ENCODE results near the gene LCN2. TPM values are rescaled to one million over a fixed set of nuclear protein-coding genes. Genes with fewer than 3 reads are reported as not detected.

The LCN2 gene
- total RNA-seq, 1 experiment from 2014 or later: 1.3 TPM

GRCh38 chr9:128191406-128192046 is 42.3 kb downstream of the LCN2 start, which contains the start of gene CIZ1 (continued):
- peak; percentile 84; the same call in 1 of the 2 replicates for TF ChIP-seq FOXP4 (CRISPR knock-in tag; IDR thresholded peaks at IDR 0.05)
- no peak; the same call in 1 of the 2 replicates for TF ChIP-seq FOXK1 (CRISPR knock-in tag; IDR thresholded peaks at IDR 0.05)
- no peak for TF ChIP-seq SMAD4 (CRISPR knock-in tag; IDR thresholded peaks at IDR 0.05)
- 0 out of 2 replicates have a peak, but pooled peaks have one; percentile 42 for TF ChIP-seq CREM (CRISPR knock-in tag; IDR thresholded peaks at IDR 0.05)
- TF ChIP-seq MAX (CRISPR knock-in tag; IDR thresholded peaks at IDR 0.05): peak; percentile 38; the same call in 1 of the 2 replicates
- TF ChIP-seq RELA (CRISPR knock-in tag; IDR thresholded peaks at IDR 0.05; ENCODE audit: borderline replicate concordance): peak; percentile 31; the same call in 1 of the 2 replicates
- TF ChIP-seq ZNF317 (CRISPR knock-in tag; IDR thresholded peaks at IDR 0.05; ENCODE audit: borderline replicate concordance, low read depth): no peak
- TF ChIP-seq E2F5 (CRISPR knock-in tag; IDR thresholded peaks at IDR 0.05): peak; percentile 73
- 0 out of 2 replicates have a peak, but pooled peaks have one; percentile 47 for TF ChIP-seq MLX (CRISPR knock-in tag; IDR thresholded peaks at IDR 0.05)
- no peak for TF ChIP-seq ESRRA (CRISPR knock-in tag; IDR thresholded peaks at IDR 0.05; ENCODE audit: borderline replicate concordance)
- TF ChIP-seq FOXP1 (CRISPR knock-in tag; IDR thresholded peaks at IDR 0.05; ENCODE audit: borderline replicate concordance): peak; percentile 74; the same call in 1 of the 2 replicates
- no peak for TF ChIP-seq CBFB (CRISPR knock-in tag; IDR thresholded peaks at IDR 0.05; ENCODE audit: low read depth)
- TF ChIP-seq GABPB1 (CRISPR knock-in tag; IDR thresholded peaks at IDR 0.05): peak; percentile 51; the same call in 1 of the 2 replicates
- no peak for TF ChIP-seq ERG (CRISPR knock-in tag; IDR thresholded peaks at IDR 0.05)
- TF ChIP-seq PREB (CRISPR knock-in tag; IDR thresholded peaks at IDR 0.05; ENCODE audit: borderline replicate concordance): no peak
- no peak for TF ChIP-seq ZSCAN18 (CRISPR knock-in tag; IDR thresholded peaks at IDR 0.05)
- peak; percentile 43; the same call in 1 of the 2 replicates for TF ChIP-seq ZNF263 (CRISPR knock-in tag; IDR thresholded peaks at IDR 0.05; ENCODE audit: low read depth)
- TF ChIP-seq PRDM15 (CRISPR knock-in tag; IDR thresholded peaks at IDR 0.05): no peak
- TF ChIP-seq E2F4 (CRISPR knock-in tag; IDR thresholded peaks at IDR 0.05; ENCODE audit: borderline replicate concordance, low read depth): peak; percentile 16; the same call in 1 of the 2 replicates
- no peak for TF ChIP-seq ZNF281 (CRISPR knock-in tag; IDR thresholded peaks at IDR 0.05)
- no peak for TF ChIP-seq PRRX2 (CRISPR knock-in tag; IDR thresholded peaks at IDR 0.05)

Measured in WTC11 (cell line).